GM18858 (cell line): Measurements from ENCODE around the gene ATG9B.

ENCODE experiments used
- ATAC-seq: cut with Tn5 transposase; IDR thresholded peaks from one replicate; pipeline ENCODE4 v1.9.1; 2021; ENCODE audit not compliant: unreplicated experiment

Gene ATG9B, protein sequence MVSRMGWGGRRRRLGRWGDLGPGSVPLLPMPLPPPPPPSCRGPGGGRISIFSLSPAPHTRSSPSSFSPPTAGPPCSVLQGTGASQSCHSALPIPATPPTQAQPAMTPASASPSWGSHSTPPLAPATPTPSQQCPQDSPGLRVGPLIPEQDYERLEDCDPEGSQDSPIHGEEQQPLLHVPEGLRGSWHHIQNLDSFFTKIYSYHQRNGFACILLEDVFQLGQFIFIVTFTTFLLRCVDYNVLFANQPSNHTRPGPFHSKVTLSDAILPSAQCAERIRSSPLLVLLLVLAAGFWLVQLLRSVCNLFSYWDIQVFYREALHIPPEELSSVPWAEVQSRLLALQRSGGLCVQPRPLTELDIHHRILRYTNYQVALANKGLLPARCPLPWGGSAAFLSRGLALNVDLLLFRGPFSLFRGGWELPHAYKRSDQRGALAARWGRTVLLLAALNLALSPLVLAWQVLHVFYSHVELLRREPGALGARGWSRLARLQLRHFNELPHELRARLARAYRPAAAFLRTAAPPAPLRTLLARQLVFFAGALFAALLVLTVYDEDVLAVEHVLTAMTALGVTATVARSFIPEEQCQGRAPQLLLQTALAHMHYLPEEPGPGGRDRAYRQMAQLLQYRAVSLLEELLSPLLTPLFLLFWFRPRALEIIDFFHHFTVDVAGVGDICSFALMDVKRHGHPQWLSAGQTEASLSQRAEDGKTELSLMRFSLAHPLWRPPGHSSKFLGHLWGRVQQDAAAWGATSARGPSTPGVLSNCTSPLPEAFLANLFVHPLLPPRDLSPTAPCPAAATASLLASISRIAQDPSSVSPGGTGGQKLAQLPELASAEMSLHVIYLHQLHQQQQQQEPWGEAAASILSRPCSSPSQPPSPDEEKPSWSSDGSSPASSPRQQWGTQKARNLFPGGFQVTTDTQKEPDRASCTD

DNA sequence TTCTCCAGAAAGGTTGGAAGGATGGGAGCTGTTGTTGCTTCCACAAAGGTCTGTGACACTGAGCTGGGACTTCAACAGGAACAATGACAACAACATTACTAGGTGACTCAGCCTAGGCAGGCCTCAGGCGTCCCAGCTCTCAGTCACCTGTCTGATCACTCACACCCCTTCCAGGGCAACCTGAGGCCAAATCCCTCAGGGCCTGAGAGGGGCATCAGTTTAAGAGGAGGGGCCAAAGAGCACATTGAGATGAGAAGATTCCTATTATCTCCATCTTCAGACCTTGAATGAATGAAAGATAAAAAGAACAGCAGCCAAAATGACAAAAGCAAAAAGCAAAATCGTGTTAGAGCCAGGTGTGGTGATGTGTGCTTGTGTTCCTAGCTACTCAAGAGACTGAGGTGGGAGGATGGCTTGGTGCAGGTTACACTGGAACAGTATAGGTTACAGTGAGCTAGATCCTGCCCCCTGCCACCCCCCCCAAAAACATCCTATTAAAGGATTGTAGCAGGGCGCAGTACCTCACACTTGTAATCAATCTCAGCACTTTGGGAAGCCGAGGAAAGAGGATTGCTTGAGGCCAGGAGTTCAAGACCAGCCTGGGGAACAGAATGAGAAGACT, at the start of gene ATG9B:
Gene ATG9B (minus strand): TSS at position 60 of the 622 bp plus-strand sequence. CDS start 71 bp downstream, outside the sequence.
- no peak for ATAC-seq

DNA sequence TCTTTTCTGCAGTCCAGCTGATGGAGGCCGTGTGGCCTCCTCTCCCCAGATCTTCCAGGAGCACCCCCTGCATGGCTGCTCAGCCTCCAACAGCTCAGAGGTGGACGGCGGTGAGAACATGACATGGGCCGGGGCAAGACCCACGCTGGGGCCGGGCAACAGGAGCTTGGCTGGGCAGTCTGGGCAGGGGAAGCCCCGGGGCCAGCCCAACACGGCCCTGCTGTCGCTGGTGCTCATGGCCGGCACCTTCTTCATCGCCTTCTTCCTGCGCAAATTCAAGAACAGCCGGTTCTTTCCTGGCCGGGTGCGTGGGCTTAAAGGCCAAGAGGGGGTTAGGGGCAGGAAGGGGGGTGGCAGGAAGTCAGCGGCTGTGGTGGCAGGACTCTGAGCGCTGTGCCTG, 49.7 kb upstream of the ATG9B start:
- ATAC-seq: no peak

DNA sequence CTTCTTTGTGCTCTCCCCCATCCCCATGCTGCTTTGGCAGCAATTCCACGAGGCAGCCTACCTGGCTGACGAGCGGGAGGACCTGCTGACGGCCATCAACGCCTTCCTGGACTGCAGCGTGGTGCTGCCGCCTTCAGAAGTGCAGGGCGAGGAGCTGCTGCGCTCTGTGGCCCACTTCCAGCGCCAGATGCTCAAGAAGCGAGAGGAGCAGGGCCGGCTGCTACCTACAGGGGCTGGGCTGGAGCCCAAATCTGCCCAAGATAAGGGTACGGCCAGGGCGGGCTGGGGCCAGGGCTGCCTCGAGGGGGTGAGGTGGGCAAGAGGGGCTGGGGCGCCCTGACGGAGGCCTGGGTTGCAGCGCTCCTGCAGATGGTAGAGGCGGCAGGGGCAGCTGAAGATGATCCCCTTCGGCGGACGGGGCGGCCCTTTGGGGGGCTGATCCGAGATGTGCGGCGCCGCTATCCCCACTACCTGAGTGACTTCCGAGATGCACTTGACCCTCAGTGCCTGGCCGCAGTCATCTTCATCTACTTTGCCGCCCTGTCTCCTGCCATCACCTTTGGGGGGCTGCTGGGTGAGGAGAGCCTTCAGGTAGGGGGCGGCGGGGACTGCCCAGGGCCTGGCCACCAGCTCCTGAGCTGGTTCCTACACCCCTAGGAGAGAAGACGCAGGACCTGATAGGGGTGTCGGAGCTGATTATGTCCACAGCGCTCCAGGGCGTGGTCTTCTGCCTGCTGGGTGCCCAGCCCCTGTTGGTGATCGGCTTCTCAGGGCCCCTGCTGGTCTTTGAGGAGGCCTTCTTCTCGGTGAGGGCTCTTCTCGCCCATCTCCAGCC, 47.0 kb upstream of the ATG9B start:
- ATAC-seq: no peak

DNA sequence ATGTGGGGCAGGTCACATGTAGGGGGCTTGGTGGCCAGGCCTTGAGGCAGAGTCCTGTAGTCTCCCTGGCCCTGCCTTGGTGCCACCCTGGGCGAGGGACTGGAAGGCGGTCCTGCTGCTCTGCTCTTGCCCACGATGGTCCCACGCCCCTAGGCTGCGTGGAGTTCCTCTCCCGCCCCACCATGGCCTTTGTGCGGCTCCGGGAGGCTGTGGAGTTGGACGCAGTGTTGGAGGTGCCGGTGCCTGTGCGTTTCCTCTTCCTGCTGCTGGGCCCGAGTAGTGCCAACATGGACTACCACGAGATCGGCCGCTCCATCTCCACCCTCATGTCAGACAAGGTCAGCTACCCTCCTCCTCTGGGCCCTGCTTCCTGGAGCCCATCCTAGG, 46.3 kb upstream of the ATG9B start:
- ATAC-seq: no peak

DNA sequence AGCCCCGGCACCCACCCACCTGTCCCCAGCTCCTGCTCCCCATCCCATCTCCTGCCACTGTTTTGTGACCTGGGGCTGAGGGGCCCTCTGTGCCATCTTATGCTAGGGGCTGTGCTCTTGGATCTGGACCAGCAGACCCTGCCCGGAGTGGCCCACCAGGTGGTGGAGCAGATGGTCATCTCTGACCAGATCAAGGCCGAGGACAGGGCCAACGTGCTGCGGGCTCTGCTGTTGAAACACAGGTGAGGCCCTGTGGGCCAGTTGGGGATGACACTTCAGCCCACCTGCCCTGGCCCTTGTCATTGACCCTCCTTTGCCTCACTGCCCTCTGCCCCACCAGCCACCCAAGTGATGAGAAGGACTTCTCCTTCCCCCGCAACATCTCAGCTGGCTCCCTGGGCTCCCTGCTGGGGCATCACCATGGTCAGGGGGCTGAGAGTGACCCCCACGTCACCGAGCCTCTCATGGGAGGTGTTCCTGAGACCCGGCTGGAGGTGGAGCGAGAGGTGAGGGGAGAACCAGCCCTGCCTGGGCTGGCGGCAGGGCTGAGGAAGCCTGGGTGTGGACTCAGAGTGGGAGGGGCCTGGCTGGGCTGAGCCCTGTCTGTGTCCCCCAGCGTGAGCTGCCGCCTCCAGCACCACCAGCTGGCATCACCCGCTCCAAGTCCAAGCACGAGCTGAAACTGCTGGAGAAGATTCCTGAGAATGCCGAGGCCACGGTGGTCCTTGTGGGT, 45.7 kb upstream of the ATG9B start:
- ATAC-seq: no peak

DNA sequence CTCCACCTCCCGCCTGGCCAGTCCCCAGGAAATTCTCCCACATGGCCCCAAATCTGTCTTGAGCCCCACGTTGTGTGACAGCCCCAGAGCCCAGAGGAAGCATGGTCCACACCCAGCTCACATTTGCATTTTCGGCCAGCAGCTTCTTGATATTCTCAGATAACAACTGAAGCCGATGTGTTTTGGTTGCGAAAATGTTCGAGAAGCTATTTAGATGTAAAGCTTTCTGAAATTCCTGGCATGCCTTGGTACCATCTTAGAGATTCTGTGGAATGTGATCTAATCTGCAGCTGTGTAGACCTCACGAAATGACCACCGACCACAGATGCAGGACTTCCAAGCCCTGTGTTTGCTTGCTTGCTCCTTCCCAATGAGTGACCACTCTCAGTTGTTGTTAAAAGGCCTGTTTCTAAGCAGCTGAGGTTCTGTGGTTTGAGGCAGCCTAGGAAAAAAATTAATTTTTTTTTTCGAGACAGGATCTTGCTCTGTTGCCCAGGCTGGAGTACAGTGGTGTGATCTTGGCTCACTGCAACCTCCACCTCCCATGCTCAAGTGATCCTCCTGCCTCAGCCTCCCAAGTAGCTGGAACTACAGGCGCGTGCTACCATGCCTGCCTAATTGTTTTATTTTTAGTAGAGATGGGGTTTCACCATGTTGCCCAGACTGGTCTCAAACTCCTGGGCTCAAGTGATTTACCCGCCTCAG, 43.9 kb upstream of the ATG9B start:
- ATAC-seq: no peak

DNA sequence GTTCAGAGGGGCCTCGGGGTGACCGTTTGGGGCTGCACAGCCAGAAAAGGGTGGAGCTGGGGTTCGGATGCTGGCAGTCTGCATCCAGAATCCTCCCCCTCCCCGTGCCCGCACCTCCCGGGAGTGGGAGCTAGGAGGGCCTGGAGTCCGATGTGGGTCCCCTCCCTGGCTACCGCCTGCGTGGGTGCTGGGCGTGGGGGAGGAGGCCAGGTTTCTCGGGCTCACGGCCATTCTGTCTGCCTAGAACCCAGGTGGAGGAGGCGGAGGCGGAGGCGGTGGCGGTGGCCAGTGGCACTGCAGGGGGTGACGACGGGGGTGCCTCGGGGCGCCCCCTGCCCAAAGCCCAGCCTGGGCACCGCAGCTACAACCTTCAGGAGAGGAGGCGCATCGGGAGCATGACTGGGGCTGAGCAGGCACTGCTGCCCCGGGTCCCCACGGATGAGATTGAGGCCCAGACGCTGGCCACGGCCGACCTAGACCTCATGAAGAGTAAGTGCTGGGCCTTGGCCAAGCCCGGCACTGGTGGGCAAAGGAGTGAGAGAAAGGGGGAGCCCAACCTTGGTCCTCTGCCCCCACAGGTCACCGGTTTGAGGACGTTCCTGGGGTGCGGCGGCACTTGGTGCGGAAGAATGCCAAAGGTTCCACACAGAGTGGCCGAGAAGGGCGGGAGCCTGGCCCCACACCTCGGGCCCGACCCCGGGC, 42.1 kb upstream of the ATG9B start:
- no peak for ATAC-seq

DNA sequence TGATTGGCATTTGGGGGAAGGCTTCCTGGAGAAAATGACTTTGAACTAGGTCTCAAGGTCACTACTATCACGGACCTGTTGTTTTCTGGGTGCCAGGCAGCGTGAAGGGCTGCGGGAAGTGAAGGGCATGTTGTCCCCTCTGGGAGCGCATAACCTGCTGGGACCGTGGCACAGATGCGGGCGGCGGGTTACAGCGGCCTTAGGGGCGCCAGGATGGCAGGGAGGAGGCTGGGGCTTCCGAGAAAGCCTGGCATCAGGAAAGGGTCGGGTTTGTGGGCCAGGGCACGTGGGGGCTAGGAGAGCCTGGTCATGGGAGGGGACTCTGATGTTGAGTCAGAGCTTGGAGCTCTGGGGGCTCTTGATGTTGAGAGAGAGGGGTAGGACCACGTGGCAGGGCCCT, 41.2 kb upstream of the ATG9B start:
- ATAC-seq: no peak

DNA sequence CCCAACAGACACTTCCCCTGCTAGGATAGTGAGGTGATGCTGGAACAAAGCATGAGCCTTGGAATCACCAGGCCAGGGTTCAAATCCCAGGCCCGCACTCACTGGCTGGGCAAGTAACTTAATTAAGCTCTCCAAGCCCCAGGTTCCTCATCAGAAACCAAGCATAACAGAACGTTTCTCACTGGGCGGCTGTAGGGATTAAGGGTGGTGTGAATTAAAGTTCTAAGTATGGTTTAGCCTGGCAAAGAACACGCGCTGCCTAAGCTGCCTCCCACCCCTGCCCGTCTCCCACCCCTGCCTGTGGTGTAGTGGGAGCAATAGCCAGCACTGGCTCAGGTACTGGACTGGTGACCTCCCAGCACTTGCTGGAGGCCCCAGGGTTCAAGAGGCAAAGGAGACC, 40.7 kb upstream of the ATG9B start:
- no peak for ATAC-seq

DNA sequence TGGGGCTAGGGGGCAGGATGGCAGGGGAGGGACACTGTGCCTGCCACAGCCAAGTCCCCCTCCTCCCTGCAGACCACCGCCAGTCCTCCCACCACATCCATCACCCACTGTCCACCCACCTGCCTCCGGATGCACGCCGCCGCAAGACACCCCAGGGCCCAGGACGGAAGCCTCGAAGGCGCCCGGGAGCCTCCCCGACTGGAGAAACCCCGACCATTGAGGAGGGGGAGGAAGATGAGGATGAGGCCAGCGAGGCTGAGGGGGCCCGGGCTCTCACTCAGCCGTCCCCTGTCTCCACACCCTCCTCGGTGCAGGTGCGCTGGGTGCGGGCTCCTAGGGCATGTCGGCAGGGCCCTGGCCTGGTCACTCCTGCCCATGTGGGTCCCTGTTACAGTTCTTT, 40.2 kb upstream of the ATG9B start:
- no peak for ATAC-seq

DNA sequence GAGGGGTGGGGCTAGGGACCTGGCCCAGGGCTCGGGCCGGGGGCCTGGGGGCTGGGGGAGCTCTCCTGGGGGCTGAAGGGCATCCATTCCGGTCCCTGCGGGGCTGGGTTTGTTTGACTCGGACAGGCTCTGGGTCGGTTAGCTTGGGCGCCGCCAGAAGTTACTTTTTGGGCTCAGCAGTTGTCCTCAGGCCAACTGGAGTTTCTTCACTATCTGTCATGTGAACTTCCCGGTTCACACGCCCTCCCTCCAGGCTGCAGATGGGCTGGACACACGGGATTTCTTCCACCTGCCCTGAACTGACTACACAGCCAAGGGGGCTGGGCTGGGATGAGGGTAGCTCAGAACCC, 38.9 kb upstream of the ATG9B start:
- ATAC-seq: no peak

DNA sequence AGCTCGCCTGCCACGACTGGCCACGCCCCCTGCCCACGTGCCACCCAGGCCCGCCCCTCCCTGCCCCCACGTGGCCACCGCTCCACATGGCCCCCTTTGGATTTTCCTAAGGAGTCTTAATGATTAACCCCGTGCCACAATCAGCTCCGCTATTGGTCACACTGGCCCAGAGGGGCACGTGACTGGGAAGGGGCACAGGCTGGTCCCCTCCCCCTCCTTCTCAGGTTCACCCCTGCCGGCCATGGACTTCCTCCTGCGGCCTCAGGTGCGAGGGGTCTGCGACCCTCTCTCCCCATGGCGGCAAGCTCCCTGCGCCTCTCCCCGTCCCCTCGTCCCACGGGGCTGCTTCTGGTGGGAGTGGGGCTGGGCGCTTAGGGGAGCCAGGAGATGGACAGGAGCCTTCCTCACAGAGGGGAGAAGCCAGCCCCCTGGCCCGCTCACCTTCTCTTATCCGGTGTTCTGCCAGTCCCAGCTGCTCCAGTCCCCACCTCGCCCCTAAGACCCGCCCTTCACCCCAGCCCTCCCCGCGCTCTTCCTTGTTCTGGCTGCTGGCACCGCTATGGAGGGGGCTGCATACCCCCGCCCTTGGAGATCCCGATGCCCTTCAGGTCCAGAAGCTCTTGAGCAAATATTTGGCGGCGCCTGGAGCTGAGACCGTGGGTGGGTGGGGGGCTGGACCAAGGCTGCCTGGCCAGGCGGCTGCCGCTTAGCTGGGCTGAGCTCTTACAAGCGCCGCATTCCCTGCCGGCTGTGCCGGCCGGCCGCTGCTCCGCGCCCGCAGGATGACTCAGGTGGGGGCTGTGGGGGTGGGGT, 38.3 kb upstream of the ATG9B start:
- ATAC-seq: no peak

DNA sequence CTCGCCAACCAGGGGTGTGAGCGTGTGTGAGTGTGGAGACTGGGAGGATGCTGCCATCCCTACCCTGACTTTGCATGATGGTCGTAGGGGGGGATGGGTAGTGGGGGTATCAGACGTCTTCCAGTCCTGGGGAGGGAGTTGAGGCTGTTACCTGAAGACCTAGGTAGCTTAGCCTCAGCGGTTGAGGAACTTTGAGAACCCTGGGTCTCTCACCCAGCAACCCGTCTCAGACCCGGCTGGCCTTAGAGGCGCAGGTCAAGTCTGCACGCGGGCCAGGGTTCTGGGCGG, 37.8 kb upstream of the ATG9B start:
- ATAC-seq: no peak

DNA sequence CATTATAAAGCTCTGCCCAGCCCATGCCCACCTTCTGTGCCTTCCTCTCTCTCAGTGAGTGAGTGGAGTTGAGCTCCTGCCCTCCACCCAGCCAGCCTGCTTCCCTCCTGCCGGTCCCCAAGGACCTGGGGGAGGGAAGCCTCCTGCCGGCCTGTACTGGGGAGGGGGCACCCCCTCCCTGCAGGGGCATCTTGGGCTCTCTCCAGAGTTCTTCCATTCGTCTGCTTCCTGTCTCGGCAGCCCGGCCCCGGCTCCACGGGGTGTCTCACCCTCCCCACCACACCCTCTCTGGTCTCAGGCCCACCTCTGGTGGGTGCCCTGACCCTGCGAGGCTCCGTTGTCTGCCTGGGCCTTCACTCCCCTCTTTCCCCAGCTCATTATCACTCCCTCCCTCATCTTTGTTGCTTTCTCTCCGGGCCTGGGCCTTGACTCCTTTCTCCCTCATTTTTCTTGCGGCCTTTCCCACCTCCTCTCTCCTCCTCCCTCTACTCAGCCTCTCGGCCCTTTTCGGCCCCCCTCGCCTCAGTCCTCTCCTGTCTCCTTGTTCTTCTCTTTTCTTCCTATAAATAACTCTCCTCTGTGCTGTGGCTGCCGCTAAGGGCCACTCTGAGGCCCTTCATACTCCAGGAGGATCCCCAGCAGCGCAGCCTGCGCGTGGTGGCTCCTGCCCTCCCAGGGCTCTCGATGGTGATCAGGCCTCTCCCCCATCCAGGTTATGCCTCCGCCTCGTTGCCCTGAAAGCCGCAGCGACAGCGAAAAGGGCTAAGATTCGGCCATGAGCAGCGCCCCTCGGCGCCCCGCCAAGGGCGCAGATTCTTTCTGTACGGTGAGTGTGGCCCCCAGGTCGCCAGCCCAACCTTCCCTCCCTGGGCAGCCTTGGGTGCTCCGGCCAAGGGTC, 37.2 kb upstream of the ATG9B start:
- ATAC-seq: no peak

DNA sequence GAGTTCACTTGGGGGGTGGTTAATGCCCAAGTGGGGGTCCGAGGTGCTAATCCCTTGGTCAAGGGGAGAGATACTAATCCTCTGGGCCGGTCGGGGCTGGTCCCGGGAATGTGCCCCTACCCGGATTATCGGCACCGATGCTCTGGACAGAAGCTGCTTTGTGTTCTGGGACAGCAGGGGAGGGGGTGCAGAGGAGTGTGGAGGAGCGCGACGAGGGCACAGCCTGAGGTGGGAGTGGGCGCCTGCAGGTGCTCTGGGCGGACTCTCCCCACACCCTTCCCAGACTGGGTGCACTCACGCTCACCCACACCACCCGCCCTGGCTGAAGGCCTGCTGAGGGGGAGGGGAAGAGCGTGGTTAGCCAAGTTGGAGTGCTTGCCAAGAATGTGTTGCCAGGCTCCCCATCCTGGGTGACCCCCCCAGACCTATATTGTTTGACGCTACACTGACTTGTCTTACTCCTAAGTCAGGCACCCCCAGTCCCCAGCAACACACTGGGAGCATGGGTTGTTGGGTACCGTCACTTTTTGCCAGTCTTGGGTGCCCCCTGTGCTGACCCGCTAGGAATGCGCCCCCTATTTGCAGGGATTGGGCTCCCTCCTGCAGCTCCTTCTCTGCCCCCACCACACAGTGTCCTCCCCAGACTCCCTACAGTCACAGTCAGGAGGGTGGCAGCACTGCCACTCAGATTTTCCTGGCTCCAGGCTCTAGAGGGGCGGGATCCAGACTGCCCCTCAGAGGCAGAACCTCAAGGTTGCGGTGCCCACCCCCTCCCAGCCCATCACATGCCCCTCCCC, 36.3 kb upstream of the ATG9B start:
- no peak for ATAC-seq

DNA sequence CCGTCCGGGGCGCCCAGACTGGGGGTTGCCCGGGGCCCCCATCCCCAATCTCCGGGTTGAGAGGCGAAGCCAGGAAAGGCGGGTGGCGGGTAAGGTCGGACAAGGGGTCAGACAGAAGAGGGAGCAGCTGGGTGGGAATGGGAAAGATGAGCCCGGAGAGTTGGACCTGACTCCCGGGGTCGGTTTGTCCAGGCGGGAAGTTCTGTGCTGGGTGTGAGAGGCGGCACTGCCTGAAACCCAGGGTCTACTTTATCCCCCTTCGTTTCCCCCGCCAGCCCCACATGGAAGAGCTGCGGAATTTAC, 35.8 kb upstream of the ATG9B start:
- no peak for ATAC-seq
